Breast epithelium (tissue), 4 donors: ENCODE data around the gene ATXN1. TPM values are rescaled to one million over a fixed set of nuclear protein-coding genes. Genes with fewer than 3 reads are reported as not detected.

Source experiments
- DNase-seq, 2 donors: peaks; one replicate each; pipeline ENCODE4 v3.0.0-alpha.2; 2019; ENCODE audit warnings: low spot score in 2 of 2
- H3K27ac ChIP-seq, 2 donors: fragments of 200-600 bp; sonication (generic) in 1 of 2; one replicate each; pipeline ENCODE4 v1.5.1; 2016 to 2019; ENCODE audit warnings: mild to moderate bottlenecking in 1 of 2
- H3K27me3 ChIP-seq, 2 donors: fragments of 200-600 bp; sonication (generic) in 1 of 2; one replicate each; pipeline versions ENCODE4 v1.5.1 to v1.6.0; 2017 to 2019; ENCODE audit warnings: control low read depth in 1 of 2, mild to moderate bottlenecking in 1 of 2
- H3K36me3 ChIP-seq: fragments of 200-600 bp; one replicate; pipeline ENCODE4 v1.5.1; 2019
- H3K4me1 ChIP-seq, 2 donors: fragments of 200-600 bp; sonication (generic); one replicate each; pipeline ENCODE4 v1.5.1; 2016 to 2019; ENCODE audit warnings: control low read depth in 1 of 2
- H3K4me3 ChIP-seq, 3 donors: fragments of 200-600 bp; sonication (generic); 1 replicate in 2 of 3; 2 replicates in 1 of 3; pipeline ENCODE4 v1.5.1; 2016 to 2019; ENCODE audit warnings: mild to moderate bottlenecking in 3 of 3, moderate library complexity in 2 of 3
- H3K9me3 ChIP-seq, 2 donors: fragments of 200-600 bp; sonication (generic) in 1 of 2; one replicate each; pipeline ENCODE4 v1.5.1; 2016 to 2019; ENCODE audit warnings: control low read depth in 1 of 2
- POLR2A ChIP-seq: fragments of 450-650 bp; IDR thresholded peaks from one replicate; pipeline ENCODE4 v1.6.1; 2016; ENCODE audit warnings: antibody characterized with exemption, mild to moderate bottlenecking, moderate library complexity
- POLR2AphosphoS5 ChIP-seq, 3 donors: sonication (generic); formaldehyde crosslinking; IDR thresholded peaks; one replicate each; pipeline ENCODE4 v1.6.1; 2017; ENCODE audit warnings: antibody characterized with exemption in 3 of 3
- intact Hi-C: fragments of 100-400 bp; cut with DNase I; formaldehyde crosslinking; loops from one replicate; pipeline ENCODE4 v1.15.1; 2023; ENCODE audit warnings: low total_unique reads
- total RNA-seq, 3 donors: library from RNA; depleted of rRNA; stranded (reverse); fragments of >200 nt; gene quantifications; one replicate each; pipeline ENCODE4 v1.1.0, GENCODE V29; 2016
- TF ChIP-seq, protein P1 (sequence below), 3 donors: fragments of 450-650 bp; IDR thresholded peaks; one replicate each; pipeline ENCODE4 v1.5.1; 2016 to 2017; ENCODE audit warnings: antibody characterized with exemption in 3 of 3, mild to moderate bottlenecking in 3 of 3, moderate library complexity in 3 of 3

Gene ATXN1
- total RNA-seq, 3 donors from 2014 or later = 26.7 to 63.2 (median 37.4) TPM

DNA sequence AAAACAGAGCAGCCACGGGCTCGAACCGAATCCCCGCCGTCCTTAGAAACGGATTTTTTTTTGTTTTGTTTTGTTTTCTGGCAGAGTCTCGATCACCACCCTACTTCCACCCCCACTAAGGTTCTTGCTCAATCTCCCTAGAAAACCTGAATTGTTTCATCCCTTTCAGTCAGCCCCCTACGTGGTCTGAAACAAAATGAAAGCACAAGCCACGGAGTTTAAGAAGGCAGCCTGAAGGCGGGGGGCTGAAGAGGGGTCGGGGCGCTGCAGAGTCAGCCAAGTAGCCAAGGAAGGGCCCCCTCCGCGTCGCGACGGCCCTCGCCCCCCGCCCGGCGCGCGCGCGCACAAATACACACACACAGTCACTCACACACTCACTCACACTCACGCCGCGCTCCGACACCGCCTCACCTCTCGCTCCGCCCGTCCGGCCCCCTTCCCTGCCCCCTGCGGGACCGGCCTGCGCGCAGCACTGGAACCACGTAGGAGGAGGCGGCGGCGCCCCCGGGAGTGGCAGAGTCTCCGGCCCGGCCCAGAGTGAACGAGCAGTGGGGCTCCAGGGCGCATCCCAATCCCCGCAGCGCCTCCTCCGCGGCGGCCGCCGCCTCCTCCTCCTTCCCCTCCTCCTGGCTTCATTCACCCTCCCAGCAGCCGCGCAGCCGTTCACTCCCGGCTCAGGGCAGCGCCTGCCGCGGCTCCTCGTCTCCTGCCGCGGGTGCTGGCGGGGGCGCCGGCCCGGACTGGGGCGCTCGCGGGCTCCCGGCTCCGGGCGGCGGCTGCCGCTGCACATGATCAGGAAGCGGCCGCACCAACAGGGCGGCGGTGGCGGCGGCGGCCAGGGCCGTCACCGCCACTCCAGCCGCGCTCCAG lies 1.4 kb downstream of the ATXN1 start:
- intact Hi-C loops = no loop called here
- Histone ChIP-seq H3K9me3 (no peaks in the 10 kb centered on the region), H3K4me3 (peak overlapping the region; percentile 84 to 97 (median 93)), H3K4me1 (peaks cover 0 to 10% of the 10 kb centered on the region in 2 donors), H3K27me3 (no peaks in the 10 kb centered on the region), H3K36me3 (no peaks in the 10 kb centered on the region), H3K27ac (peak overlapping the region; percentile 97 to 99)
- TF ChIP-seq POLR2AphosphoS5 (IDR thresholded peaks at IDR 0.05) = peak; percentile 83 to 92 (median 90)
- TF ChIP-seq POLR2A = peak; percentile 74
- TF ChIP-seq, protein P1, sequence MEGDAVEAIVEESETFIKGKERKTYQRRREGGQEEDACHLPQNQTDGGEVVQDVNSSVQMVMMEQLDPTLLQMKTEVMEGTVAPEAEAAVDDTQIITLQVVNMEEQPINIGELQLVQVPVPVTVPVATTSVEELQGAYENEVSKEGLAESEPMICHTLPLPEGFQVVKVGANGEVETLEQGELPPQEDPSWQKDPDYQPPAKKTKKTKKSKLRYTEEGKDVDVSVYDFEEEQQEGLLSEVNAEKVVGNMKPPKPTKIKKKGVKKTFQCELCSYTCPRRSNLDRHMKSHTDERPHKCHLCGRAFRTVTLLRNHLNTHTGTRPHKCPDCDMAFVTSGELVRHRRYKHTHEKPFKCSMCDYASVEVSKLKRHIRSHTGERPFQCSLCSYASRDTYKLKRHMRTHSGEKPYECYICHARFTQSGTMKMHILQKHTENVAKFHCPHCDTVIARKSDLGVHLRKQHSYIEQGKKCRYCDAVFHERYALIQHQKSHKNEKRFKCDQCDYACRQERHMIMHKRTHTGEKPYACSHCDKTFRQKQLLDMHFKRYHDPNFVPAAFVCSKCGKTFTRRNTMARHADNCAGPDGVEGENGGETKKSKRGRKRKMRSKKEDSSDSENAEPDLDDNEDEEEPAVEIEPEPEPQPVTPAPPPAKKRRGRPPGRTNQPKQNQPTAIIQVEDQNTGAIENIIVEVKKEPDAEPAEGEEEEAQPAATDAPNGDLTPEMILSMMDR (IDR thresholded peaks at IDR 0.05) = peak in 2 of 3 donors; percentile 13 to 15
- peak; percentile 89 to 92 for DNase-seq

DNA sequence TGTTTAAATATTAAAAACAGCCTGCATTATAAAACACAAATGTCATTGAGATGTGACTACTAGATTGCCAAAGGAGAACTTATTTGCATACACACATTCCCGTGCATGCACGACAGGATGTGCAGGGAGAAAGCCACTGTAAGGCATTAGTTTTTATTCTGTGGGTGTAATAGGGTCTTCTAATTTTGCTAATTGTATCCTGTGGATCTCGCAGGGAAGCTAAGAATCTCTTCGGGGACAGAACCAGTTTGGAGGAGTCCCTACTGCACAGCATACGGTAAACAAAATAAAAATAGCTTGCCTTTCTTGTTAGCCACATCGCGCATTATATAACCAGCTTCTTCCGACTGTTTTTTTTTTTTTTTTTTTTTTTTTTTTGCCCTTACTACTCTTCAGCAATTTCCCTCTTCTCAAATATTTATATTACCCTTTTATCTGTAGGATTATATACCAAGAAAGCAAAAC lies 2.0 kb downstream of the ATXN1 start:
- no peaks in the 10 kb centered on the region for H3K36me3 ChIP-seq
- H3K4me1 ChIP-seq = peaks cover 0 to 10% of the 10 kb centered on the region in 2 donors
- no peak for DNase-seq
- peak overlapping the region; percentile 84 to 97 (median 93) for H3K4me3 ChIP-seq
- peak overlapping the region; percentile 97 to 99 for H3K27ac ChIP-seq
- intact Hi-C loops = no loop called here
- no peaks in the 10 kb centered on the region for H3K9me3 ChIP-seq
- TF ChIP-seq POLR2AphosphoS5 (IDR thresholded peaks at IDR 0.05) (no peak), POLR2A (no peak)
- TF ChIP-seq, protein P1 (IDR thresholded peaks at IDR 0.05) = no peak
- no peaks in the 10 kb centered on the region for H3K27me3 ChIP-seq

DNA sequence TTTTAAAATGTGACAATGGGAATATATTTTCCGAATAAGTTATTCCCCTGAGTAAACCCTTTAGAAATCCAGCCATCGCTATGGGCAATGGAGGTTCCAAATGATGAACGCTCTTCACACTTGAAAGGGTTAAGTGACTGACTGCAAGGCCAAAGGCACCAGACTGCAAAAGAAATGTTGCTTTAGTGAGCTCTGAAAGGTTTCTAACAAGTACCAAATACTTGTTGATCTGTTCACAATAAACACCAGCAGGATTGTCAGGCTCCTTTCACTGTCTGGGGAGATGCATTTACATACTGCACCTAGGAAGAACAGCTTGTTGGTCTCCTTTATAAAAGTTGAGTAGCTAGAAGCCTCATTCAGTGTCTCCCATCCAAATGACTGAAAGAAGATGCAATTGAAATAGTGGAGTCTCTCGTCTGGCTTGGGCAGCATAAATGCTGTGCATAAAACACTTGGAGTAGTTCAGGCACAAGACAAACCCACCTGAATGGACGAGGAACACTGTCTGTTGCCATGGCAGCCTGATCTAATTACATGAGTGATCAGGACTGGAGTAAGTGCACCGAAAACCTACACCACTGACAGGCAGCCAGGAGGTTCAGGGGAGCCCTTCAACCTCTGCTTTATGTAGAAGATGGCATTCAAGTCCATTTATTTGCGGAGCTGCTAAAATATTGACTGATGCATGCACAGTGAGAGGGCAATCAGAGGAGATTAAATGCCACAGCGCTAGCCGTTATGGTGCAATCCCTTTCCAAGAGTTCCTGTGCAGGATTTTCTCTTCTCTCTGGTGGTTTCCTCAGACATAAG lies 2.9 kb downstream of the ATXN1 start:
- TF ChIP-seq, protein P1 (IDR thresholded peaks at IDR 0.05) = no peak
- TF ChIP-seq POLR2AphosphoS5 (IDR thresholded peaks at IDR 0.05) (no peak), POLR2A (no peak)
- no peak for DNase-seq
- intact Hi-C loops = no loop called here
- Histone ChIP-seq H3K36me3 (no peaks in the 10 kb centered on the region), H3K27me3 (no peaks in the 10 kb centered on the region), H3K4me1 (peaks cover 0 to 10% of the 10 kb centered on the region in 2 donors), H3K9me3 (no peaks in the 10 kb centered on the region), H3K27ac (peak overlapping the region; percentile 97 to 99), H3K4me3 (peak overlapping the region; percentile 84 to 97 (median 93))

DNA sequence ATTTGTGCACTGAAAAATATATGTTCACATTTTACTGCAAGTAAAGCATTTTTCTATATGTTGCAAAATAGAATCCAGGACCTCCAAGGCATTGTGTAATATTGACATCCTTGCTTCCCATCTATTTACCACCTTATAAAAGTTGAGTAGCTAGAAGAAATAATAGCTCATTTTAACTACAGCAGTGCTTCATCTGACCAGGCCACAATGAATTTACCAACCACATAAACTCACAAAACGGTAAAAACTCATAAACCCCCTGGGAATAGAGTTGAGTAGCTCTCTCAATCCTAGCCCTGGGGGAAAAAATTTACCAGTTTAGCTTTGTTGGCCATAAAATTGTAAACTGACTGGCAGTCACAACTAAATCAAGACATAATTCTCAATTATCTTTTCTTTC lies 3.9 kb downstream of the ATXN1 start:
- H3K4me1 ChIP-seq = peaks cover 0 to 18% of the 10 kb centered on the region in 2 donors
- no peak for DNase-seq
- intact Hi-C loops = no loop called here
- no peak overlapping the region for H3K27ac ChIP-seq
- no peaks in the 10 kb centered on the region for H3K36me3 ChIP-seq
- H3K4me3 ChIP-seq = no peak overlapping the region
- TF ChIP-seq, protein P1 (IDR thresholded peaks at IDR 0.05) = no peak
- TF ChIP-seq POLR2A (no peak), POLR2AphosphoS5 (IDR thresholded peaks at IDR 0.05) (no peak)
- H3K9me3 ChIP-seq = no peaks in the 10 kb centered on the region
- H3K27me3 ChIP-seq = no peaks in the 10 kb centered on the region
